ENCODE results near the gene MAGI2. TPM values are rescaled to one million over a fixed set of nuclear protein-coding genes. Genes with fewer than 3 reads are reported as not detected.

MAGI2 gene
- total RNA-seq, 1 experiment from 2014 or later = 0.22 TPM

GRCh38 chr7:78357709-78358108 is 1095.8 kb downstream of the MAGI2 start:
- H3K27me3 ChIP-seq (ENCODE audit: insufficient read depth, low read length) = peaks cover 26% of the 10 kb centered on the region; the same call in 1 of the 2 replicates
- POLR2A ChIA-PET = no interaction called here
- intact Hi-C loops (cut with micrococcal nuclease) = no loop called here
- CTCF ChIA-PET = no interaction called here
- no peak overlapping the region for H3K9ac ChIP-seq (ENCODE audit: low read length)
- TF ChIP-seq MAX (IDR thresholded peaks at IDR 0.05) (no peak), SIN3A (IDR thresholded peaks at IDR 0.05; ENCODE audit: low read depth) (no peak), YY1 (IDR thresholded peaks at IDR 0.05; ENCODE audit: extremely low read depth, insufficient replicate concordance, low read depth, low read length) (no peak), ZFX (IDR thresholded peaks at IDR 0.05) (no peak), ELF1 (IDR thresholded peaks at IDR 0.05; ENCODE audit: borderline replicate concordance, low read depth) (no peak), POLR2A (IDR thresholded peaks at IDR 0.05; ENCODE audit: borderline replicate concordance, extremely low read depth, insufficient read depth, insufficient read length) (no peak), FOSL1 (IDR thresholded peaks at IDR 0.05; ENCODE audit: low read depth) (no peak), JUND (IDR thresholded peaks at IDR 0.05) (no peak), TCF7L2 (IDR thresholded peaks at IDR 0.05; ENCODE audit: borderline replicate concordance, extremely low read depth, insufficient read depth, insufficient read length) (no peak), ATF3 (IDR thresholded peaks at IDR 0.05) (no peak), EZH2phosphoT487 (IDR thresholded peaks at IDR 0.05; ENCODE audit: borderline replicate concordance) (no peak), CEBPB (IDR thresholded peaks at IDR 0.05; ENCODE audit: low read depth) (no peak), REST (IDR thresholded peaks at IDR 0.05; ENCODE audit: low read depth) (no peak), ZNF274 (IDR thresholded peaks at IDR 0.05; ENCODE audit: low read depth, low read length) (no peak), ZBTB33 (IDR thresholded peaks at IDR 0.05; ENCODE audit: extremely low read depth, insufficient replicate concordance, low read length) (no peak)
- H3K9me2 ChIP-seq (ENCODE audit: insufficient read depth) = no peaks in the 10 kb centered on the region
- ATAC-seq (no peak), DNase-seq (ENCODE audit: low read depth, low spot score) (no peak)
- BruUV-seq (replicated peaks) = no TSS peak
- no peak overlapping the region for H3K27ac ChIP-seq (ENCODE audit: low read depth, low read length)
- H3K9me3 ChIP-seq (ENCODE audit: control insufficient read depth in 1 of 2, insufficient read depth in 1 of 2, low read depth in 1 of 2, low read length in 2 of 2) = no peaks in the 10 kb centered on the region
- H3K4me3 ChIP-seq (replicated peaks in 1 of 2; ENCODE audit: low read depth in 1 of 2, low read length in 2 of 2) = no peak overlapping the region
- no peaks in the 10 kb centered on the region for H3K4me1 ChIP-seq (ENCODE audit: control insufficient read depth in 1 of 2, insufficient read depth in 2 of 2, low read length in 2 of 2)
- no peaks in the 10 kb centered on the region for H3K36me3 ChIP-seq (ENCODE audit: control insufficient read depth in 1 of 2, insufficient read depth in 2 of 2, low read length in 2 of 2)
- no peak overlapping the region for H2AFZ ChIP-seq (ENCODE audit: low read depth, low read length, poor library complexity, severe bottlenecking)
- H4K20me1 ChIP-seq (ENCODE audit: insufficient read depth) = no peaks in the 10 kb centered on the region
- H3K4me2 ChIP-seq (ENCODE audit: low read length) = no peak overlapping the region
- RAD21 ChIA-PET (ENCODE audit: low non-redundant PET in 1 of 2, low total read pairs in 2 of 2, uncharacterized antibody in 2 of 2, unreplicated experiment in 2 of 2) = no interaction called here
- H3K79me2 ChIP-seq (ENCODE audit: insufficient read depth, low read length) = no peaks in the 10 kb centered on the region
